ENCODE measurements around the gene SNRPA. TPM values are rescaled to one million over a fixed set of nuclear protein-coding genes. Genes with fewer than 3 reads are reported as not detected.

SNRPA gene
- total and polyA plus RNA-seq, 7 donors, result 19.2 to 76.1 (median 52.3) TPM

DNA sequence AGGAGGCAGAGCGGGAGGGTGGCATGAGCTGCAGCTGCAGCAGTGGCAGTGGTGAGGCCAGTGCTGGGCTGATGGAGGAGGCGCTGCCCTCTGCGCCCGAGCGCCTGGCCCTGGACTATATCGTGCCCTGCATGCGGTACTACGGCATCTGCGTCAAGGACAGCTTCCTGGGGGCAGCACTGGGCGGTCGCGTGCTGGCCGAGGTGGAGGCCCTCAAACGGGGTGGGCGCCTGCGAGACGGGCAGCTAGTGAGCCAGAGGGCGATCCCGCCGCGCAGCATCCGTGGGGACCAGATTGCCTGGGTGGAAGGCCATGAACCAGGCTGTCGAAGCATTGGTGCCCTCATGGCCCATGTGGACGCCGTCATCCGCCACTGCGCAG lies 50.0 kb downstream of the SNRPA start:
- no peaks in the 10 kb centered on the region for H3K9me3 ChIP-seq
- WGBS, 2 donors, result 89% methylated on average over 27 of the region's 27 CpGs
- peak overlapping the region; percentile 69 to 100 (median 88) for H3K4me3 ChIP-seq
- H3K36me3 ChIP-seq, result peaks cover 0 to 26% (median 9%) of the 10 kb centered on the region in 4 donors
- H3K4me1 ChIP-seq, result peaks cover 0 to 71% (median 69%) of the 10 kb centered on the region in 4 donors
- H3K27ac ChIP-seq, result peak overlapping the region; percentile 89 to 99 (median 96)
- intact Hi-C loops (cut with DNase I), result no loop called here
- H3K27me3 ChIP-seq, result no peaks in the 10 kb centered on the region
- DNase-seq, result no peak
- TF ChIP-seq POLR2A (IDR thresholded peaks at IDR 0.05), result no peak
- no peak for TF ChIP-seq POLR2AphosphoS5 (IDR thresholded peaks at IDR 0.05)
- TF ChIP-seq, protein P1, sequence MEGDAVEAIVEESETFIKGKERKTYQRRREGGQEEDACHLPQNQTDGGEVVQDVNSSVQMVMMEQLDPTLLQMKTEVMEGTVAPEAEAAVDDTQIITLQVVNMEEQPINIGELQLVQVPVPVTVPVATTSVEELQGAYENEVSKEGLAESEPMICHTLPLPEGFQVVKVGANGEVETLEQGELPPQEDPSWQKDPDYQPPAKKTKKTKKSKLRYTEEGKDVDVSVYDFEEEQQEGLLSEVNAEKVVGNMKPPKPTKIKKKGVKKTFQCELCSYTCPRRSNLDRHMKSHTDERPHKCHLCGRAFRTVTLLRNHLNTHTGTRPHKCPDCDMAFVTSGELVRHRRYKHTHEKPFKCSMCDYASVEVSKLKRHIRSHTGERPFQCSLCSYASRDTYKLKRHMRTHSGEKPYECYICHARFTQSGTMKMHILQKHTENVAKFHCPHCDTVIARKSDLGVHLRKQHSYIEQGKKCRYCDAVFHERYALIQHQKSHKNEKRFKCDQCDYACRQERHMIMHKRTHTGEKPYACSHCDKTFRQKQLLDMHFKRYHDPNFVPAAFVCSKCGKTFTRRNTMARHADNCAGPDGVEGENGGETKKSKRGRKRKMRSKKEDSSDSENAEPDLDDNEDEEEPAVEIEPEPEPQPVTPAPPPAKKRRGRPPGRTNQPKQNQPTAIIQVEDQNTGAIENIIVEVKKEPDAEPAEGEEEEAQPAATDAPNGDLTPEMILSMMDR (IDR thresholded peaks at IDR 0.05), result no peak
- TF ChIP-seq EP300 (IDR thresholded peaks at IDR 0.05), result no peak

DNA sequence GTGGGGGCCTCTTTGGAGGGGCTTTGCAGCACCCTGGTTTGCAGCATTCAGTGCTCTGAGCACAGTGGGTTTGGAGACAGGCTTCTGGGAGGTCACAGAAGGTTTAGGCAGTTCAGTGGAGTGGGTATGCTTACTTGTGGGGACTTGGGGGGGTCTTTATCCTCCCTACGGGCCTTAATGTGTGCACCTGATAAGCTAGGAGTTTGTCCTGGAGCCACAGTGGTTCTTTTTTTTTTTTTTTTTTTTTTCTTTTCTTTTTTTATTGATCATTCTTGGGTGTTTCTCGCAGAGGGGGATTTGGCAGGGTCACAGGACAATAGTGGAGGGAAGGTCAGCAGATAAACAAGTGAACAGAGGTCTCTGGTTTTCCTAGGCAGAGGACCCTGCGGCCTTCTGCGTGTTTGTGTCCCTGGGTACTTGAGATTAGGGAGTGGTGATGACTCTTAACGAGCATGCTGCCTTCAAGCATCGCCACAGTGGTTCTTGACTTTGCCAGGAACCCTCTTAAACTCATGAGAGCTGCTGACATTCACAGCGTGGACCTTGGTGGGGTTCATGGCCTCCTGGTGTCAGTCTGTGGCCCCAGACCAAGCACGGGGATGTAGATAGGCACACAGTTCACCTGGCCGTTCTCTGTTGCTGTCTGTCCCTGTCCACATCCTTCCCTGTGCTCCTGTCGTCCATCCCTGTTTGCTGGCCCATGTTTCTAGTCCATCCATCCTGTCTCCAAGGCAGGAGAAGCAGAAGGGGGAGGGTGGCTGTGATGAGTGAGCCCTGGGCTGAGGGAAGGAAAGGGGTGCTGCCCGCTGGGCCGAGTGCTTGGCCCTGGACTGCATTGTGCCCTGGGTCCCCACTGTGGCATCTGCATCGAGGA lies 50.7 kb downstream of the SNRPA start:
- peaks cover 0 to 22% (median 9%) of the 10 kb centered on the region in 4 donors for H3K36me3 ChIP-seq
- H3K27me3 ChIP-seq, result no peaks in the 10 kb centered on the region
- TF ChIP-seq, protein P1 (IDR thresholded peaks at IDR 0.05), result no peak
- TF ChIP-seq EP300 (IDR thresholded peaks at IDR 0.05) (no peak), POLR2AphosphoS5 (IDR thresholded peaks at IDR 0.05) (no peak), POLR2A (IDR thresholded peaks at IDR 0.05) (no peak)
- DNase-seq, result no peak
- H3K4me1 ChIP-seq, result peaks cover 0 to 78% (median 76%) of the 10 kb centered on the region in 4 donors
- WGBS, 2 donors, result 53 to 60% methylated on average over 13 of the region's 13 CpGs
- intact Hi-C loops (cut with DNase I), result no loop called here
- peak overlapping the region; percentile 89 to 99 (median 96) for H3K27ac ChIP-seq
- H3K4me3 ChIP-seq, result peak overlapping the region in 3 of 4 donors; percentile 69 to 100 (median 78)
- no peaks in the 10 kb centered on the region for H3K9me3 ChIP-seq

DNA sequence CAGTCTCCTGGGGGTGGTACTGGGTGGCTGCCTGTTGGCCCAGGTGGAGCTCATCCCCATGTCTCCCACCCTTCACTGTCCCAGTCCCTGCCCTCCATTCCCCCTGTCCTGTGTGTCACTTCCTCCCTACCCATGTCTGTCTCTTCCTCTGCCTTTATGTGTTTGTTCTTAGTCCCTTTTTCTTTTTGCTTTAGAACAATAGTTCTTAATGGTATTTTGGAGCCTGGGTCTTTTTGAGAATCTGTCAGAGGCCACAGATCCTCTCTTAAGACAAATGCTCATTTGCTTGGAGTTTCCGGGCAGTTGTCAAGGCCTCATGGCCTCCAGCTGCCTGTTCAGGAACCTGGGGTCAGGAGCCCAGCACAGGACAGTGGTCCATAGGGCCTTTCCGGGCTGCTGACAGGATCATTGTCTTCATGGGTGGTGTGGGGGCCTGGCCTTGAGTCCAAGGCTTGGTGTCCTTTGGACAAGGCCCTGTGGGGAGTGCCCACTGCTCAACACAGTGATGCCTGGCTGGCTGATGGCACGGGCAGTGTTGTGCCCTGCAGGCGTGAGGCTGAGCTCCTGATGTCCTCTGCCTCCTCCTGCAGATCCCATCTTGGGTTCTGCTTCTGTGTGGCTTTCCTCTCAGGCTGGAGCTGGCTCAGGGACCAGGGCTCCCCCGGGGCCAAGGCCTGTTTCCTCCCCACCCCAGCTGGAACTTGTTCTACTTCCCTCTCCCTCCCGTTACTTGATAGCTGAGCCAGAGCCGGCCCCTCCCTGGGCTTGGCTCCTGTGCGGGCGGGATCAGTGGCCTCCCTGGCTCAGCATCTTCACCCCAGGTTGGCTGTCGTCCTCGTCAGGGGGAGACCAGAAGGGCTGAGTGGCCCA lies 51.5 kb downstream of the SNRPA start:
- DNase-seq, result peak; percentile 92
- H3K9me3 ChIP-seq, result no peaks in the 10 kb centered on the region

DNA sequence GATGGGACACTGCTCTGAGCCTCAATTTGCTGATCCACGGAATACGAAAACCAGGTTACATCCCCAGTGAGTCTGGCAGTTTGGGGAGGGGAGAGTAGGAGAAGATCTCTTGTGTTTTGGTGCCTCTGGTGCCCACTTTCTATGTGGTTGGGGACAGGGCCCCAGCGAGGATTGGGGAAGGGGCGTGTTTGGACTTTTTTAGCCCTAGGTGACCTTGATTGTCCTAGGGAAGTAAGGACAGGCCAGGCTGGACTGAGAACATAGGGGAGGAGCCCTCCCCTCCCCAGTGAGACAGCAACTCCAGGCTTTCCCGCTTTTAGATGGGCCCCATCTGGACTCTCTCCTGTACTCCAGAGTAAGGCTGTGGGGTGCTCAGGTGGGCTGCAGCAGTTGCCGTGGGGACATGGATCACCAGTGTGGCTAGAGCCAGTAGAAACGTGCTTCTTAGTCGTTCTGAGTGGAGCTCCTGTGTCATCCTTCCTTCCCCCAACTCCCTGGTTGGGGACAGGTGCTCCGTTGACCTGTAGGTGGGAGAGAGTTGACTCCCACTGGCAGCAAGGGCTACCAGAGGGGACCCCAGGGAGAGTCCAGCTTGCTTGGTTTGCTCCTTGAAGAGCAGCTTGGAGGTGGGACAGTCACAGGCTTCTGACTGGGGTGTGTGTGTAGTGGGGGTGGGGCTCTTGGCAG lies 52.3 kb downstream of the SNRPA start:
- H3K9me3 ChIP-seq, result no peaks in the 10 kb centered on the region
- no peak for TF ChIP-seq EP300 (IDR thresholded peaks at IDR 0.05)
- TF ChIP-seq POLR2A (IDR thresholded peaks at IDR 0.05), result no peak
- TF ChIP-seq POLR2AphosphoS5 (IDR thresholded peaks at IDR 0.05), result no peak
- TF ChIP-seq, protein P1 (IDR thresholded peaks at IDR 0.05), result no peak
- H3K27ac ChIP-seq, result peak overlapping the region; percentile 89 to 99 (median 96)
- no peaks in the 10 kb centered on the region for H3K27me3 ChIP-seq
- no peak for DNase-seq
- H3K4me3 ChIP-seq, result peak overlapping the region in 3 of 4 donors; percentile 6 to 100 (median 21)
- intact Hi-C loops (cut with DNase I), result no loop called here
- peaks cover 5 to 33% (median 18%) of the 10 kb centered on the region in 4 donors for H3K36me3 ChIP-seq
- peaks cover 0 to 81% (median 79%) of the 10 kb centered on the region in 4 donors for H3K4me1 ChIP-seq
- 27 to 48% methylated on average over 9 of the region's 9 CpGs for WGBS, 2 donors

More for the DNA sequence above, 51.5 kb downstream of the SNRPA start:
- Histone ChIP-seq H3K4me3 (peak overlapping the region in 3 of 4 donors; percentile 20 to 100 (median 21)), H3K27me3 (no peaks in the 10 kb centered on the region), H3K36me3 (peaks cover 4 to 25% (median 12%) of the 10 kb centered on the region in 4 donors), H3K4me1 (peaks cover 0 to 85% (median 84%) of the 10 kb centered on the region in 4 donors), H3K27ac (peak overlapping the region; percentile 89 to 99 (median 96))
- intact Hi-C loops (cut with DNase I), result no loop called here
- no peak for TF ChIP-seq POLR2A (IDR thresholded peaks at IDR 0.05)
- TF ChIP-seq POLR2AphosphoS5 (IDR thresholded peaks at IDR 0.05), result peak in 2 of 4 donors; percentile 22 to 39
- 15 to 30% methylated on average over 11 of the region's 11 CpGs for WGBS, 2 donors
